Measurements from ENCODE around the gene TRERF1. TPM values are rescaled to one million over a fixed set of nuclear protein-coding genes. Genes with fewer than 3 reads are reported as not detected.

Gene TRERF1
- total and polyA plus RNA-seq, 2 of the 8 experiments (the other 6 are each of a cell fraction or from before 2014, with no cell fraction given): 10.8 to 21.5 TPM

GRCh38 chr6:42259286-42259685 lies 192.4 kb downstream of the TRERF1 start:
- peaks cover 17 to 26% (median 20%) of the 10 kb centered on the region in 4 experiments for H3K4me1 ChIP-seq (replicated peaks in 1 of 4; ENCODE audit: control insufficient read depth in 3 of 4, insufficient read depth in 4 of 4, low read length in 3 of 4)
- POLR2A ChIA-PET (ENCODE audit: partially characterized antibody): no interaction called here
- no peak overlapping the region for H2AFZ ChIP-seq (ENCODE audit: low read length)
- no peaks in the 10 kb centered on the region for H3K23me2 ChIP-seq (ENCODE audit: low read depth, low read length)
- no peak overlapping the region for H3K4me2 ChIP-seq (ENCODE audit: insufficient read depth in 1 of 2, low read depth in 2 of 2, low read length in 2 of 2)
- H3K9ac ChIP-seq (replicated peaks in 1 of 4; ENCODE audit: extremely low read depth in 1 of 4, low read depth in 3 of 4, low read length in 3 of 4): no peak overlapping the region
- H4K91ac ChIP-seq (replicated peaks; ENCODE audit: insufficient read length, low read length): no peak overlapping the region
- H3K27me3 ChIP-seq (replicated peaks in 1 of 4; ENCODE audit: control insufficient read depth in 3 of 4, extremely low read depth in 1 of 4, insufficient read depth in 3 of 4, low read length in 3 of 4): no peaks in the 10 kb centered on the region
- DNase-seq (ENCODE audit: low read depth in 1 of 2, low spot score in 2 of 2) (no peak), FAIRE-seq (no peak)
- H3K79me1 ChIP-seq (ENCODE audit: low read depth, low read length): no peaks in the 10 kb centered on the region
- no peak overlapping the region for H3K14ac ChIP-seq (ENCODE audit: insufficient read length)
- no peak overlapping the region for H3K4me3 ChIP-seq (ENCODE audit: extremely low read depth in 1 of 4, insufficient read depth in 2 of 4, low read depth in 3 of 4, low read length in 4 of 4)
- H2AK5ac ChIP-seq (ENCODE audit: low read depth, low read length): no peak overlapping the region
- no peak overlapping the region for H4K8ac ChIP-seq (ENCODE audit: extremely low read depth, insufficient read depth, low read length)
- no peak overlapping the region for H2BK5ac ChIP-seq (ENCODE audit: low read depth, low read length)
- H3K9me3 ChIP-seq (ENCODE audit: insufficient read depth in 2 of 2, low read depth in 1 of 2, low read length in 1 of 2): no peaks in the 10 kb centered on the region
- no peak overlapping the region for H3K27ac ChIP-seq (ENCODE audit: low read depth, low read length)
- WGBS, 2 experiments (ENCODE audit: extremely low coverage in 1 of 2, insufficient coverage in 1 of 2, insufficient read length in 1 of 2, insufficient replicate concordance in 2 of 2, low coverage in 1 of 2, low lambda C conversion rate in 2 of 2, missing lambda C conversion rate in 1 of 2): 95% methylated on average over 12 of the region's 31 CpGs; no CpG with 5 or more reads in 1 of the 2 experiments
- peaks cover 5 to 32% (median 18%) of the 10 kb centered on the region in 4 experiments for H3K36me3 ChIP-seq (ENCODE audit: control insufficient read depth in 2 of 4, insufficient read depth in 4 of 4, low read length in 3 of 4)
- H4K20me1 ChIP-seq (replicated peaks in 1 of 2; ENCODE audit: control insufficient read depth in 1 of 2, insufficient read depth in 2 of 2, low read length in 2 of 2): no peaks in the 10 kb centered on the region
- no peak overlapping the region for H3K4ac ChIP-seq (replicated peaks; ENCODE audit: insufficient read length, low read depth, low read length)
- H2BK12ac ChIP-seq (ENCODE audit: low read depth, low read length): no peak overlapping the region
- H4K5ac ChIP-seq (ENCODE audit: insufficient read length, low read depth, low read length): no peak overlapping the region
- no peak overlapping the region for H2BK20ac ChIP-seq (ENCODE audit: low read length)
- no peak overlapping the region for H2BK15ac ChIP-seq (ENCODE audit: low read length)
- H3K56ac ChIP-seq (replicated peaks; ENCODE audit: insufficient read length, low read depth, low read length): no peak overlapping the region
- no peaks in the 10 kb centered on the region for H3K79me2 ChIP-seq (ENCODE audit: control insufficient read depth in 1 of 2, insufficient read depth in 2 of 2, low read length in 2 of 2)
- H2BK120ac ChIP-seq (replicated peaks; ENCODE audit: low read depth, low read length): no peak overlapping the region
- H3K23ac ChIP-seq (ENCODE audit: insufficient read length): no peak overlapping the region
- CTCF ChIA-PET (ENCODE audit: partially characterized antibody): interaction anchor here (0.5 to 3.5 kb wide), 9 partner anchors 10 to 289 kb away, joined by 3 to 28 read pairs (median 5); no protein-coding TSS in a partner anchor
- no peak overlapping the region for H3K18ac ChIP-seq (ENCODE audit: extremely low read depth, low read length)
- no peak for TF ChIP-seq SP4 (IDR thresholded peaks at IDR 0.05; ENCODE audit: low read length)
- no peak for TF ChIP-seq EGR1 (IDR thresholded peaks at IDR 0.05; ENCODE audit: borderline replicate concordance, low read depth, low read length)
- TF ChIP-seq SP1 (IDR thresholded peaks at IDR 0.05; ENCODE audit: low read depth, low read length): no peak
- TF ChIP-seq POLR2AphosphoS5 (IDR thresholded peaks at IDR 0.05; ENCODE audit: low read depth, low read length): no peak
- no peak for TF ChIP-seq RFX5 (IDR thresholded peaks at IDR 0.05; ENCODE audit: borderline replicate concordance, low read depth, low read length)
- no peak for TF ChIP-seq USF2 (IDR thresholded peaks at IDR 0.05; ENCODE audit: low read length)
- TF ChIP-seq CHD1 (IDR thresholded peaks at IDR 0.05; ENCODE audit: low read depth, low read length): no peak
- TF ChIP-seq BCL11A (IDR thresholded peaks at IDR 0.05; ENCODE audit: low read depth in 2 of 2, low read length in 2 of 2): no peak
- no peak for TF ChIP-seq ZNF274 (IDR thresholded peaks at IDR 0.05; ENCODE audit: borderline replicate concordance, extremely low read depth, low read length)
- no peak for TF ChIP-seq KDM1A (IDR thresholded peaks at IDR 0.05; ENCODE audit: borderline replicate concordance, low read length)
- no peak for TF ChIP-seq CHD2 (IDR thresholded peaks at IDR 0.05; ENCODE audit: low read length)
- TF ChIP-seq SRF (IDR thresholded peaks at IDR 0.05; ENCODE audit: low read depth, low read length): no peak
- TF ChIP-seq RNF2 (IDR thresholded peaks at IDR 0.05; ENCODE audit: borderline replicate concordance, low read depth, low read length, missing control alignments, poor library complexity, severe bottlenecking): no peak
- no peak for TF ChIP-seq SIRT6 (IDR thresholded peaks at IDR 0.05; ENCODE audit: low read length)
- TF ChIP-seq SIX5 (IDR thresholded peaks at IDR 0.05; ENCODE audit: low read depth, low read length): no peak

All from H1 (cell line).